ENCODE measurements around the gene FN3K.
A peak's percentile ranks its signal among the peaks of the same experiment; 100 is the strongest.
"Not testable (repeated sequence)": the region's sequence is repeated elsewhere in the genome, so short reads cannot be mapped to it uniquely, and the experiment has no call there.

The FN3K gene

GRCh38 chr17:82737967-82738877, 2.8 kb downstream of the FN3K start:
- DNase-seq (ENCODE audit: low read depth in 3 of 3): no peak

- no peak for DNase-seq (ENCODE audit: low read depth in 3 of 3)
Measured at GRCh38 chr17:82740906-82741759, 5.7 kb downstream of the FN3K start.

DNA sequence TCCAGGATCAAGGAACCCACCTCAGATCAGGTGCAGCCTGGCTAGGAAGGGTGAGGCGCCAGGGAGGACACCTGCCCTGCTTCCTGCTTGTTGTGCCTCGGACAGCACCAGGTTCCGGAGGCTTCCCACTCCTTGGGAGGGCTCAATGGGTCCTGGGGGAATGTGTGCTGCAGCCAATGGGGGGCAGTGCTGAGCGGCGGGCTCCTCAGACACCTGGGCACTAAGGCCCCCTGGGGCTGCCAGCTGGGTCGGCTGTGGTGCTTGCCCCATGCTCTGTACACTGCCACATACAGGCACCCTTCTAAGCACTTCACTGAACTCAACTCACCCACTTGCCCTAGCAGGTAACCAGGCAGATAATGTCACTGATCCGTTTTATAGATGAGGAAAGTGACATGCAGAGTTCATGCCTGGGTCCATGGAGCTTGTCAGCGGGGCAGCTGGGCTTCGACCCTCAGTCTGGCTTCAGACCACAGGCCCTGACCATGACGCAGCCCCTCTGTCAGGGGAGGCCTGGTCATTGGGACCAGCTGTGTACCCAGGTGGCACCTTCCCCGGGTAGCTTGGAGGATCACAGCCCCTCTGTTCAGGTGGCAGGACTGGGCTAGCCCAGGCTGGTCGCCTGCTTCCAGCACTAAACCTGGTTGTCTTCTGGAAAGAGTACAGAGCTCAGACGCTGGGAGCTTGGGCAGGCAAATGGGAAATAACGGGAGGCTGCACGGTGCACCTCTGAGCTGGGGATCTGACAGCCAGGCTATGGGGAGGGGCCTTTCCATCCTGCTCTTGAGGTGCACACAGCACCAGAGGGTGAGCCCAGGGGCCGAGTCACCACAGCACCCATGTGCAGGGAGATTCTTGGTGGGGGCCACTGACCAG, 8.2 kb downstream of the FN3K start:
- DNase-seq (ENCODE audit: low read depth in 3 of 3): no peak

DNA sequence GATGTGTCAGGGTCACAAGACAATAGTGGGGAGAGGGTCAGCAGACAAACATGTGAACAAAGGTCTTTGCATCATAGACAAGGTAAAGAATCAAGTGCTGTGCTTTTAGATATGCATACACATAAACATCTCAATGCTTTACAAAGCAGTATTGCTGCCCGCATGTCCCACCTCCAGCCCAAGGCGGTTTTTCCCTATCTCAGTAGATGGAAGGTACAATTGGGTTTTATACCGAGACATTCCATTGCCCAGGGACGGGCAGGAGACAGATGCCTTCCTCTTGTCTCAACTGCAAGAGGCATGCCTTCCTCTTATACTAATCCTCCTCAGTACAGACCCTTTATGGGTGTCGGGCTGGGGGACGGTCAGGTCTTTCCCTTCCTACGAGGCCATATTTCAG, 9.3 kb downstream of the FN3K start:
- not testable (repeated sequence) for DNase-seq (ENCODE audit: low read depth in 3 of 3)

GRCh38 chr17:82745524-82745923, 10.1 kb downstream of the FN3K start:
- no peak for DNase-seq (ENCODE audit: low read depth in 3 of 3)

DNA sequence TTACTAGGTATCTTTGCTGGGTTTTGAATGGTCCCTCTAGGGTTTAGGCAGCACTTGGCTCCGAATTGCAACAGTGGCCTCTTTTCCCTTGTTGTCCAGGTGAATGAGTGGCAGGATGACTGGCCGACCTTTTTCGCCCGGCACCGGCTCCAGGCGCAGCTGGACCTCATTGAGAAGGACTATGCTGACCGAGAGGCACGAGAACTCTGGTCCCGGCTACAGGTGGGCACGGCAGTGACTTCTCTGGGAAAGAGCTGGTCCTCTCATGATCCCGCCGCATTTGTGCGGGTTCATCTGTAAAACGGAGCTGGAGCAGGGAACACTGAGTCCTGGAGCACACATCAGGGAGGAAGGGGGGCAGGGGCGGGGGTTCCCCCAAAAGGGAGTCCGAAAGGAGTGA, 13.3 kb downstream of the FN3K start:
- DNase-seq (ENCODE audit: low read depth in 3 of 3): no peak

DNA sequence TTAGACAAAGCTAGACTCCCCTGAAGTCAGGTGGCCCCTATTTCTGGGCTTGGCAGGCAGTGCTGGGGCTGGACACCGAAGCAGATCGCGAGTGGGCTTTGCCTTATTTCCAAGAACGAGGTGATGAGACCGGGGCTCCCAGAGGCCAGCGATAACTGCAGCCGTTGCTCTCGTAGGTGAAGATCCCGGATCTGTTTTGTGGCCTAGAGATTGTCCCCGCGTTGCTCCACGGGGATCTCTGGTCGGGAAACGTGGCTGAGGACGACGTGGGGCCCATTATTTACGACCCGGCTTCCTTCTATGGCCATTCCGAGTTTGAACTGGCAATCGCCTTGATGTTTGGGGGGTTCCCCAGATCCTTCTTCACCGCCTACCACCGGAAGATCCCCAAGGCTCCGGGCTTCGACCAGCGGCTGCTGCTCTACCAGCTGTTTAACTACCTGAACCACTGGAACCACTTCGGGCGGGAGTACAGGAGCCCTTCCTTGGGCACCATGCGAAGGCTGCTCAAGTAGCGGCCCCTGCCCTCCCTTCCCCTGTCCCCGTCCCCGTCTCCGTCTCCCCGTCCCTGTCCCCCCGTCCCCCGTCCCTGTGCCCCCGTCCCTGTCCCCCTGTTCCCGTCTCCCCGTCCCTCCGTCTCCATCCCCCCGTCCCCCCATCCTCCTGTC, 15.0 kb downstream of the FN3K start:
- no peak for DNase-seq (ENCODE audit: low read depth in 3 of 3)

DNA sequence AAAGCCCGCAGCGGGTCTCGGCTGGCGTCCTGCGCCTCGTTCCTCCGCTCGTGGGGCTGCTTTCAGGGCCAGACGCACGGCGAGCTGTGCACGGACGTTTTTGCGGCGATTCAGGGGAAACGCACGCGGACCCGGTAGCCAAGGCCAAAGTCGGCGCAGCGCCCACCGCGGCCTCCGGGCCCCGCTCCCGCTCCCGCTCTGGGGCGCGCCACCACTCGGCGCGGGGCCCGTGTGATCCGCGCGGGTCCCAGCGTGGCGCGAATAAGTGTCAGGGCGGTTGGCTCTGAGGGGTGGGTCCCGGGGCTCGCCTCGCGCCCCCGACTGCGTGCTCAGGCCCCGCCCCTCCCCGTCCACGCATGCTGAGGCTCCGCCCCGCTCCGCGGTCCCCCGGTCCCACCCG, 15.8 kb downstream of the FN3K start:
- no peak for DNase-seq (ENCODE audit: low read depth in 3 of 3)

DNA sequence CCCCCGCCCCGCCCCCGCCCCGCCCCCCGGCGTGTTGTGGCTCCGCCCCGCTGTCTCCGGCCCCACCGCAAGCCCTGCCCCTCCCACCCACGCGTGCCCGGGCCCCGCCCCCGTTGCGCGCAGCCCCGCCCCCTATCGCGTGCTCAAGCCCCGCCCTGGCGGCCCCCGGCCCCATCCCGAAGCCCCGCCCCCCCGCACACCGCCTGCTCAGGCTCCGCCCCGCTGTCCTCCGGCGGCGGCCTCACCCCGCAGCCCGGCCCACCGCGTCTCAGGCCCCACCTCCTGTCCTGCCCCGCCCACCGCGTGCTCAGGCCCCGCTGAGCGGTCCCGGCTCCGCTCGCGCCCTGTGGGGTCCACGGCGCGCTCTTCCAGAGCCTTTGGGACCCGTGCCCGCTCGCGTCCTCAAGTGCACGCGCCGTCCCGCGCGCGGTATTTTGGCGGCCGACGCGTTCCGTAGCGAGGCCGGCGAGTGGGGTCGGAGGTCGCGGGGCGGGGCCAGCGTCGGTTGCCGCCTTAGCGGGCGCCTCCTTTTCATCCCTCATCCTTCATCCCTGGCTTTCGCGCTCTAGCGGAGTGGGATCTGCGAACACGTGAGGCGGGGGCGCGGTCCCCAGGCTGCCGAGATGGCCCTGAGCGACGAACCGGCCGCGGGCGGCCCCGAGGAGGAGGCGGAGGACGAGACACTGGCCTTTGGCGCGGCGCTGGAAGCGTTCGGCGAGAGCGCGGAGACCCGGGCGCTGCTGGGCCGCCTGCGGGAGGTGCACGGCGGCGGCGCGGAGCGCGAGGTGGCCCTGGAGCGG, 16.4 kb downstream of the FN3K start, which contains the start of gene TBCD:
Gene TBCD (plus strand): TSS at position 495 of the 800 bp plus-strand sequence. CDS start 129 bp downstream, at position 624.
- DNase-seq (ENCODE audit: low read depth in 3 of 3): peak; percentile 76 to 86 (median 78)

DNA sequence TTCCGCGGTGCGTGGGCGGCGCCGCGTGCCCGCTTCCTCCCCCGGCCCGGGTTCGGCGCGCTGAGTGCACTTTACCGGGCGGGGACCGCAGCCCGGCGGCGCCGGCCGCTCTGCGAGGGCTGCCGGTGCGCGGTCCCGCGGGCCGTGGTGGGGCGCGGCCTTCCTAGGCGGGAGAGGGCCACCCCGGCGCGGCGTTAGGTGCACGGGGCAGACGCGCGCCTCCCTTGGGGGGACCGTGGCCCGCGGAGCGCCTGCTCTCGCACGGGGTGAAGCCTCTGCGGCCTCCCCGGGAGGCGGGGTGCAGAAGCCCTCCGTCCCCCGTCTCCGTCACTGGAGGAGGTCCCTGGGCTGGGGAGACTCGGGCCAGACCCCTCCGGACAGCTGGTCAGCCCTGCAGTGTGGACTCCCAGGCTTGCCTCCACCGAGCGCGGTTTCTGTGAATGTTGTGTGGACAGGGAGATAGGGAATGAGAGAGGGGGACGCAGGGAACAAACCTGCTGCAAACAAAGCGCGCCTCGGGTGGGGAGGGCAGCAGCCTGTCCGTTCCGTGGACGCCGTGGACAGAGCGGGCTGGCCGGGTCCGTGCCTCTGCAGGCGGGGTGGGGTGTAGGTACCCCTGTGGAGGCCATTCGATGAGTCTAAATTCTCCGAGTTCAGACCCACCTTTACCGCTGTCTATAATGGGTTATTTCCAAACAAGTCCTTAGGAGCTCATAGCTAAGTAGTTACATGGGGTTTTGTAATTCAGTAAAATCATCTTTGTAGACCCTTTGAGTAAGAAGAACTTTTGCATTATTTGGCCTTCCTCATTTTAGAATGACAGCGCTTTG, 17.2 kb downstream of the FN3K start:
- DNase-seq (ENCODE audit: low read depth in 3 of 3): no peak

GRCh38 chr17:82753201-82753464, 17.7 kb downstream of the FN3K start:
- no peak for DNase-seq (ENCODE audit: low read depth in 3 of 3)

DNA sequence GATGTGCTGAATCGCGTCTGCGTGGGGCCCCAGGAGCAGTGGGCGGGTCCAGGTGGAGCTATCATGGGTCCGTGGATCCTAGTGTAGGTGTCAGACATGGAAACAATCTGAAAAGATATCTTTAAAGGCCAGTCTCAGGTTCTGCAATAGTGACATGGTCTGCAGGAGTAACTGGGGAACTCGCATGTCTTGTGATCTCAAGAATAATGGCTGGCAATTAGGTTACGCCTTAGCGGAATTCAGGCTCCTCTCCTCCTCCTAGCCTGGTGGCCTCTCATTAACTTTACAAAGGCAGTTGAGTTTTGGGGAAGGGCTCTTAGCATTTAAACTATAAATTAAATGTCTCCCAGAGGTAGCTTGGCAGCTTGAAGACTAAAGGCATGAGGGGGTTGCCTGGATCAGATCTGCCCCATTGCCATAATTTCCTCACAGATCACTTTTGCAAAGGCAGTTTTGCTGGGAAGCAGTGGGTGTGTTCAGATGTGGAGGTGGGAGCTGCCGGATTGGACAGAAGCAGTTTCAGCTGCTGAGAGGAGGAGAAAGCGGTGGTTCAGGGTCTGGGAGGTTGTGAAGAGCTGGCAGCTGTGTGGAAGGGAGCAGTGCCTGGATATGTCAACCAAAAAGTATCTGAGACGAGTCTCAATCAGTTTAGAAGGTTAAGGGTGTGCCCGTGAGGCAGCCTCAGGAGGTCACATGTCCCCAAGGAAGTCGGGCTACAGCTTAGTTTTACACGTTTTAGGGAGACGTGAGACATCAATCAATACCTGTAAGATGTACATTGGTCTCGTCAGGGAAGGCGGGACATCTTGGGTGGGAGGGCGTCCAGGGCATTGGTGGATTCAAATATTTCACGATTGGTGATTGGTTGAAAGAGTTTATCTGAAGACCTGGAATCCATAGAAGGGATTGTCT, 19.1 kb downstream of the FN3K start:
- no peak for DNase-seq (ENCODE audit: low read depth in 3 of 3)

- DNase-seq (ENCODE audit: low read depth in 3 of 3): no peak
Measured at GRCh38 chr17:82756166-82756565, 20.8 kb downstream of the FN3K start.

DNA sequence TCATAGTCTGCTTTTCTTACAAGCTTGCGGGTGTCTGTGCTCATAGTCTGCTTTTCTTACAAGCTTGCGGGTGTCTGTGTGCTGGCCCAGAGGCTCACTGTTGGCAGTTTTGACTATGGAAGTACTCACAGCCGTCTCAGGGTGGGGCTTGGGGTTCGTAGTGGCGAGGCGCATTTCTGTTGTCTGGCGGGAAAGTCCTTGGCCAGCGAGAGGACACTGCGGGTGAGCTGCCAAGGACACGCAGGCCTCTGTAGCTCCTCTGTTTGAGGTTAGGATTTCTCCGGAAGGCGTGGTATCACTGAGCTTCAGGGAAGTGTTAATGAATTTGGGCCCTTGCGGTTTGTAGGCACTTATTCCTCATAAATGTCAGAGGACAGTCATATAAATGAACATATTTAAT, 30.0 kb downstream of the FN3K start:
- DNase-seq (ENCODE audit: low read depth in 3 of 3): no peak

DNA sequence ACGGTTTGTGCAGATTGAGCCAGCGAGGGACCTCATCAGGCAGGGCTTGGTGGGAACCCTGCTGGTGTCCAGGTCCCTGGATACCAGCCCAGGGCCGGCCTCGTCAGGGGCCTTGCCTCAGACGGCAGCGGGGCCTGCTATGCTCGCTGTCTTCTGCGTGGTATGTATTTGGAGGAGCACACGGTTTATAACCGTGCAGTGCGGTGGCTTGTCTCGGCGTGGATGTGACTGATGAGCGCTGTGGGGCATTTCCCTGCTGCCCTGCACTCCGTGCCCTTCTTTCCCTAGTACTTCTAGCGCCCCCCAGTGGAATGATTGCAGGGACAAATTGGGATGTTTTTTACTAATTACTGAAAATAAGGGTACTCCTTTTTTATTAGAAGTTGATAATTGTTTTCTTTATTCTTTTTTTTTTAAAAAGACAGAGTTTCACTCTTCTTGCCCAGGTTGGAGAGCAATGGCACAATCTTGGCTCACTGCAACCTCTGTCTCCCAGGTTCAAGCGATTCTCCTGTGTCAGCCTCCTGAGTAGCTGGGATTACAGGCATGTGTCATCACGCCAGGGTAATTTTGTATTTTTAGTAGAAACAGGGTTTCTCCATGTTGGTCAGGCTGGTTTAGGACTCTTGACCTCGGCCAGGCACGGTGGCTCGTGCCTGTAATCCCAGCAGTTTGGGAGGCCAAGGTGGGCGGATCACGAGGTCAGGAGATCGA, 31.8 kb downstream of the FN3K start:
- peak in 1 of 3 experiments; percentile 27 for DNase-seq (ENCODE audit: low read depth in 3 of 3)

GRCh38 chr17:82769041-82769440, 33.6 kb downstream of the FN3K start:
- DNase-seq (ENCODE audit: low read depth in 3 of 3): no peak

DNA sequence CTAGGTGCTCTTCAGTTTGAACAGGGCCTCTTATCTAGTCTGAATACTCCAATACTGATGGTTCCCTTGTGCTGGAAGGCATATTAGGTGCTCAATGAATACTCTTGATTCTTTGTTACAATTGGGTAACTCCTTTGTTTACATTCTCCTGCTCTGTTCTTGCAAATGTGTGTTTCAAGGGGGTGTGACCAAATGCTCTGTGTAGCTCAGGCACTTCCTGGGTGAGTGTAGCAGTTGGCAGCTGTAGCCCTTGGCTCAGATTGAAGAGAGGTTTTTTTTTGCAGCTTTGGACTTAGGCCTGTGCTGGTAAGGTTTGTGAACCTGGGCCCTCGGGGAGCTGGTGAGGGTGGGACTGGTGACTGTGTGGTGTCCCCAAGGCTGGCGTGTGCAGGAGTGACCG, 36.6 kb downstream of the FN3K start:
- no peak for DNase-seq (ENCODE audit: low read depth in 3 of 3)

DNA sequence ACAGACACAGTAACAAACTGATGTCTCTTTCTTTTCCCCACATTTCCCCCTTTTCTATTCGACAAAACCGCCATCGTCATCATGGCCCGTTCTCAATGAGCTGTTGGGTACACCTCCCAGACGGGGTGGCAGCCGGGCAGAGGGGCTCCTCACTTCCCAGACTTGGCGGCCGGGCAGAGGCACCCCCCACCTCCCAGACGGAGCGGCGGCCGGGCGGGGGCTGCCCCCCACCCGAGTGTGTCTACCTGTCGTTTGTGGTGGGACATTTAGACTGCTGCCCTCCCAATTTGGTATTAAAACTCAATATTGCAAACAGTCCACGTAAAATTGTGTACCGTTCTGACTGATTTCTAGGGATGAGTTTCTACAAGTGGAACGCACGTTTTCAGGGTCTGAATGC, 39.0 kb downstream of the FN3K start:
- not testable (repeated sequence) for DNase-seq (ENCODE audit: low read depth in 3 of 3)
